ENCODE measurements around the gene CGREF1. TPM values are rescaled to one million over a fixed set of nuclear protein-coding genes. Genes with fewer than 3 reads are reported as not detected.

CGREF1 gene
- total RNA-seq, 4 donors from 2014 or later = 2.6 to 6.1 (median 3.9) TPM

DNA sequence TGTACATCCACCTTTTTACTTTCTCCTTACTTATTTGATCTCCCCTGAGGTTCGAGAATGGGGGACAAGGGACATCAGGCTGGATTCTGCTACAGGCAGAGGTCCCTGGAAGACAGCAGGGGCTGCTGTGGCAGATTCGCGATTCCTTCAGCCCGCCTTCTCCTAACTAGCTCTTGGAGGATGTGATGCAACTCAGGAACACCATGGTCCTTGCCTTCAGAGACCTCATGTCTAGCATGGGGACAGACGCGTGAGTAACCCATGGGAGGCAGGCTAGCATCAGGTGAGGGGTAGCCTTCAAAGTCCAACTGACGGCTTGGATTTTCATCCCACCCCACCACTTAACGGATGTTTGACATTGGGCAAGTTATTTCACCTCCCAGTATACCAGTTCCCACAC is 29.0 kb upstream of the CGREF1 start:
- peaks cover 0 to 8% (median 0%) of the 10 kb centered on the region in 3 donors for H3K4me1 ChIP-seq
- H3K9me3 ChIP-seq = no peaks in the 10 kb centered on the region
- H3K27me3 ChIP-seq = peaks cover 0 to 12% (median 0%) of the 10 kb centered on the region in 4 donors
- 72 to 95% methylated on average over 4 of the region's 8 CpGs for WGBS, 2 donors
- no peak for TF ChIP-seq POLR2A (IDR thresholded peaks at IDR 0.05)
- TF ChIP-seq, protein P1, sequence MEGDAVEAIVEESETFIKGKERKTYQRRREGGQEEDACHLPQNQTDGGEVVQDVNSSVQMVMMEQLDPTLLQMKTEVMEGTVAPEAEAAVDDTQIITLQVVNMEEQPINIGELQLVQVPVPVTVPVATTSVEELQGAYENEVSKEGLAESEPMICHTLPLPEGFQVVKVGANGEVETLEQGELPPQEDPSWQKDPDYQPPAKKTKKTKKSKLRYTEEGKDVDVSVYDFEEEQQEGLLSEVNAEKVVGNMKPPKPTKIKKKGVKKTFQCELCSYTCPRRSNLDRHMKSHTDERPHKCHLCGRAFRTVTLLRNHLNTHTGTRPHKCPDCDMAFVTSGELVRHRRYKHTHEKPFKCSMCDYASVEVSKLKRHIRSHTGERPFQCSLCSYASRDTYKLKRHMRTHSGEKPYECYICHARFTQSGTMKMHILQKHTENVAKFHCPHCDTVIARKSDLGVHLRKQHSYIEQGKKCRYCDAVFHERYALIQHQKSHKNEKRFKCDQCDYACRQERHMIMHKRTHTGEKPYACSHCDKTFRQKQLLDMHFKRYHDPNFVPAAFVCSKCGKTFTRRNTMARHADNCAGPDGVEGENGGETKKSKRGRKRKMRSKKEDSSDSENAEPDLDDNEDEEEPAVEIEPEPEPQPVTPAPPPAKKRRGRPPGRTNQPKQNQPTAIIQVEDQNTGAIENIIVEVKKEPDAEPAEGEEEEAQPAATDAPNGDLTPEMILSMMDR (IDR thresholded peaks at IDR 0.05) = no peak
- intact Hi-C loops (cut with DNase I) = no loop called here
- no peak overlapping the region for H3K4me3 ChIP-seq
- H3K27ac ChIP-seq = no peak overlapping the region
- no peaks in the 10 kb centered on the region for H3K36me3 ChIP-seq
- no peak for DNase-seq

DNA sequence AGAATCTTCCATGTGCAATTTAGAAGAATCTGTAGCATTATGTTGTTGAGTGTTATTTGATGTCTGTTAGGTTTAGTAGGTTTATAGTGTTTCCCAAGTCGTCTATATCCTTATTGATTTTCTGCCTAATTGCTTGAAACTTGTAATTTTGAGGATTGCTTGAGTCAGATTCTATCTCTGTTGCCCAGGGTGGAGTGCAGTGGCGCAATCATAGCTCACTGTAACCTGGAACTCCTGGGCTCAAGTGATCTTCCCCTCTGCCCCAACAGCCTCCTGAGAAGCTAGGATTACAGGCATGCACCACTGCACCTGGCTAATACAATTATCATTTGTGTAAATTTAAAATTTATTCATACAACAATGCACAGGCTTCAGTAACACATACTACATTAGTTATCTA is 26.8 kb upstream of the CGREF1 start:
- 75 to 84% methylated on average over 2 of the region's 2 CpGs for whole genome bisulfite sequencing, 2 donors
- Histone ChIP-seq H3K36me3 (no peaks in the 10 kb centered on the region), H3K4me1 (peaks cover 0 to 8% (median 0%) of the 10 kb centered on the region in 3 donors), H3K4me3 (no peak overlapping the region), H3K9me3 (no peaks in the 10 kb centered on the region), H3K27me3 (peaks cover 0 to 12% (median 0%) of the 10 kb centered on the region in 4 donors), H3K27ac (no peak overlapping the region)
- intact Hi-C loops (cut with DNase I) = no loop called here
- DNase-seq = no peak
- TF ChIP-seq POLR2A (IDR thresholded peaks at IDR 0.05) = no peak
- TF ChIP-seq, protein P1 (IDR thresholded peaks at IDR 0.05) = no peak

DNA sequence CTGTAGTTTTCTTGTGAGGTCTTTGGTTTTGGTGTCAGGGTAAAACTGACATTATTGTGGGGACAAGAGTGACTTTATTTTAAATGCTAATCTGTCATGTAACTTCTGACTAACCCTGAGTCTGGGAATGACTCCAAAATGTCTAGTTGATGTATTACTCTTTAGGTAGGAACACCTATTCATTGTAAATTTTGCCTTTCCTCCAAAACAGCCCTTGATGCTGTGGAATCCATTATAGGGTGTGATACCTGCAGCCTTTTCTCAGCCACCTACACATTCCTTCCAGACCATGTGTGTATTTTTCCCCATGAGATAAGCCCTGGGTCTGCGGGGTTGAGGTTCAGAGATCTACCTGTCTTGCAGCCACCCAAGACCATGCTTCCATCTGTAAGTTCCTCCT is 24.4 kb upstream of the CGREF1 start:
- WGBS, 2 donors = 25 to 56% methylated on average over 1 of the region's 1 CpG
- no peaks in the 10 kb centered on the region for H3K9me3 ChIP-seq
- H3K4me1 ChIP-seq = peaks cover 0 to 8% (median 0%) of the 10 kb centered on the region in 3 donors
- DNase-seq = no peak
- H3K27ac ChIP-seq = no peak overlapping the region
- intact Hi-C loops (cut with DNase I) = no loop called here
- H3K4me3 ChIP-seq = no peak overlapping the region
- no peaks in the 10 kb centered on the region for H3K27me3 ChIP-seq
- TF ChIP-seq, protein P1 (IDR thresholded peaks at IDR 0.05) = no peak
- no peak for TF ChIP-seq POLR2A (IDR thresholded peaks at IDR 0.05)
- H3K36me3 ChIP-seq = no peaks in the 10 kb centered on the region

DNA sequence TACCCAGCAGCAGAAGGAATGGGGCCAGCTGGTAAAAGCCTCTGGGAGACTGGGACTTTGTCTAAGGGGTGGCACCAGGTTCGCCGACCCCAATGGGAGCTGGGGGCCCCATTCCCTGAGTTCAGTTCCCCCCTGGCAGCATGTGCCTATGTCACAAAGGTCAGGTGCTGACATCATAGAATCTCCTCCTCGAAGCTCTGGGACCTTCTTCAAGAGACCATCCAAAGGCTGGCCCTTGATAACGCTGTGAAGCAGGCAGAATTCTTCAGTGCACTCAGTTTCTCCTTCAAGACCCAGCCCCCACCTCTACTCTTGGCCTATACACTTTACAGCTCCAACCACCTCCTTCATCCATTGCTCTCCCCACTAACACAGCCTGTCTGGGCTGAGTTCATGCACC is 20.4 kb upstream of the CGREF1 start, which contains the start of gene PRR30:
Gene PRR30 (minus strand): TSS at position 101 of the 400 bp plus-strand sequence. CDS start 1,081 bp downstream, outside the sequence.
- intact Hi-C loops (cut with DNase I) = no loop called here
- Histone ChIP-seq H3K36me3 (no peaks in the 10 kb centered on the region), H3K4me1 (peaks cover 0 to 14% (median 0%) of the 10 kb centered on the region in 3 donors), H3K27me3 (no peaks in the 10 kb centered on the region), H3K27ac (no peak within 1 kb of the TSS), H3K9me3 (no peaks in the 10 kb centered on the region), H3K4me3 (no peak within 1 kb of the TSS)
- 76 to 78% methylated on average over 2 to 4 of the region's 4 CpGs for WGBS, 2 donors
- no peak for DNase-seq
- TF ChIP-seq, protein P1 (IDR thresholded peaks at IDR 0.05) = no peak
- no peak for TF ChIP-seq POLR2A (IDR thresholded peaks at IDR 0.05)

DNA sequence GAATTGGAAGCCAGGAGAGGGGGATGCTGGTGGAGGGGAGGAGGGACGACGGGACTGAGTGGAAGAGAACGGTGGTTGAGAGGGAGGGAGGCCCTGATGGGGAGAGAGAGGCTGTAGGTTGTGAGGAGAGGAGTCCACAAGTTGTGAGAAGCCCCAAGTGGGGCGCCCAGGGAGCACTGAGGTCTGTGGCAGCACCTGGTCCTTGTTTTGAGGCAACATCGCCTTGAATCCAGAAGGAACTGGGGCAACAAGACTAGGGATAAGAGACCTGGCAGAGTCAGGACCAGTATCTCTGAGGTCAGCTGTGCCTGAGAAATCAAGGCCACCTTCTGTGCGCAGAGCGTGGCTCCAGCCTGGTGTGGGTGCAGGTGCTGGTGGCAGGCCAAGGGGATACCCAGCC is 19.2 kb upstream of the CGREF1 start:
- Histone ChIP-seq H3K4me3 (no peak overlapping the region), H3K9me3 (no peaks in the 10 kb centered on the region), H3K27ac (no peak overlapping the region), H3K27me3 (no peaks in the 10 kb centered on the region), H3K4me1 (peaks cover 6 to 15% (median 7%) of the 10 kb centered on the region in 3 donors), H3K36me3 (no peaks in the 10 kb centered on the region)
- DNase-seq = no peak
- 83 to 90% methylated on average over 7 of the region's 7 CpGs for WGBS, 2 donors
- intact Hi-C loops (cut with DNase I) = no loop called here
- no peak for TF ChIP-seq POLR2A (IDR thresholded peaks at IDR 0.05)
- TF ChIP-seq, protein P1 (IDR thresholded peaks at IDR 0.05) = no peak

All from esophagus squamous epithelium (tissue), 5 donors.